Cerebellar cortex (tissue), 1 donor: Measurements from ENCODE around the gene PEA15.

Source experiments
- DNase-seq: peaks from one replicate; pipeline ENCODE4 v3.0.0-alpha.2; 2015; ENCODE audit warnings: low spot score

The PEA15 gene

DNA sequence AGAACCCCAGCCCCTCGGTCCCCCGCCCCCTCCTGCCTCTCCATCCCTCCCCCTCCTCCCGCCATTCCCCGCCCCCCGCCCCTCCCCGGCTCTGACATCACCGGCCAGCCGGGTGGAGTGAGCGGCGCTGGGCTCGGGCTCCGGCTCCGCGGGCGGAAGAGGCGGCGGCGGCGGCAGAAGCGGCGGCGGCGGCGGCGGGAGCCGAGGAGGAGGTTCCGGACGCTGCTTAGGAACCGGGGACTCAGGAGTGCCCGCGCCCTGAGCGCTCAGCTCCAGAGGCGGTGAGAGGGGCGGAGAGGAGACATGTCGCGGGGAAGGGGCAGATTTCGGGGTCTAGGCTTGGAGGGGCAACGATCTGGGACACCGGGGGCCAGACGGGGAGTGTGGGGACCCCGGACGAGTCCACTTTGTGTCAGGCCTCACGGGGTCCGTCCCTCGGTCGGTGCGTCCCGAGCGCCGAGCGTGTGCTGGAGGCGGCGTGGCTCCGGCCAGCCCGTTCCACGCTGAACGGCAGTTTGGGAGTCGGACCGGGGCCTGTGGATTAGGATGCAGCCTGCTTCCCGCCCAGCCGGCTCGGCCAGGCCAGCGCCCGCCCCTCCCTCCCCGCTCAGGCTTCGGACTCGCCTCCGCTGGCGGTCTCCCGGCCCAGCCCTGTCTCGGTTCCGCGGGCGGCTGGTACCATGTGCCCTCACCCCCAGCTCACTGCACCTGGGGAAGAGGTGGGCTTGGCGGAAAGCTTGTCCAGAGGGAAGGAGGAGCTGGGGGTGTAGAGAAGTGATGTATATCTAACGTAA is at the start of gene PEA15:
Gene PEA15, plus strand, starts transcription at position 143 of the 794 bp plus-strand sequence. CDS start 6,161 bp downstream, outside the sequence.
- peak; percentile 74 for DNase-seq

DNA sequence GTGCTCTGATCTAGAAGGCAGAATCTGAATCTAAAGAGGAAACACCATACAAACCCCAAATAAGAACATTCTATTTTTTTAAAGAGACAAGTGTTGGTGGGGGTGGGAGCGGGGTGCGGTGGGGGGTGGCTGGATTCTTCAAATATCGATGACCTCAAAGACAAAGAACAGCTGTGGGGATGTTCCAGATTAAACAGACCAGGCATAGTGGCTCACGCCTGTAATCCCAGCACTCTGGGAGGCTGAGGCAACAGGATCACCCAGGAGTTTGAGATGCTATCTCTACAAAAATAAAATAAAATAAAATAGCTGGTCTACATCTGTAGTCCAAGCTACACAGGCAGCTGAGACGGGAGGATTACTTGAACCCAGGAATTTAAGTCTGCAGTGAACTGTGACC is 48.8 kb upstream of the PEA15 start:
- DNase-seq: no peak

DNA sequence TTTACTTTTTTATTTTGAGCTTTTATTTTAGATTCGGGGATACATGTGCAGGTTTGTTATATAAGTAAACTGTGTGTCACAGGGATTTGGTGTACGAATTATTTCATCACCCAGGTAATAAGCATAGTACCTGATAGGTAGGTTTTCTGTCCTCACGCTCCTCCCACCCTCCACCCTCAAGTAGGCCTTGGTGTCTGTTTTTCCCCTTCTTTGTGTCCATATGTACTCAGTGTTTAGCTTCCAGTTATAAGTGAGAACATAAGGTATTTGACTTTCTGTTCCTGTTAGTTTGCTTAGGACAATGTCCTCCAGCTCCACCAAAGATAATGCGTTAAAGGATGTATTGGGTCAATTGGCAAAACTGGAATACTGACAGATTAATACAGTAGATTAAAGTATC is 48.0 kb upstream of the PEA15 start:
- DNase-seq: no peak

DNA sequence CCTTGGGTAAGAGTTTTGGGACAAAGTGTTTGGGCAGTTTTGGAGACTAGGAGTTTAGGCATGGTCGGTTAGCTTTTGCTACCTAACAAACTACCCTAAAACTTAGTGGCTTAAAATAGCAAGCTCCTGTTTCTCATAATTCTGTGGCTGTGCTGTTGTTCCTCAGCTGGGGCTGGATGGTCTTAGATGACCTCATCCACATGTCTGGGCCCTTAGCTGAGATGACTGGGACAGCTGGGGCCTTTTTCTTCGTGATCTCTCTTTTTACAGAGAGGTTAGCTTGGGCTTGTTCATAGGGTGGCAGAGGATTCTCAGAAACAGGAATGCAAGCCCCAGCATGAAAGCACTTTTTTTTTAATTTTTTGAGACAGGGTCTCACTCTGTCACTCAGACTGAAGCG is 47.2 kb upstream of the PEA15 start:
- no peak for DNase-seq

- no peak for DNase-seq
Measured at GRCh38 chr1:160158534-160158933, 46.6 kb upstream of the PEA15 start.

GRCh38 chr1:160159846-160160245 is 45.3 kb upstream of the PEA15 start:
- DNase-seq: no peak

GRCh38 chr1:160161965-160162705 is 43.0 kb upstream of the PEA15 start:
- DNase-seq: peak; percentile 26

- DNase-seq: no peak
Measured at GRCh38 chr1:160162931-160163330, 42.3 kb upstream of the PEA15 start.

GRCh38 chr1:160163615-160164014 is 41.6 kb upstream of the PEA15 start:
- no peak for DNase-seq

GRCh38 chr1:160164121-160164520 is 41.1 kb upstream of the PEA15 start:
- DNase-seq: no peak

- no peak for DNase-seq
Measured at GRCh38 chr1:160166166-160166868, 38.9 kb upstream of the PEA15 start.

DNA sequence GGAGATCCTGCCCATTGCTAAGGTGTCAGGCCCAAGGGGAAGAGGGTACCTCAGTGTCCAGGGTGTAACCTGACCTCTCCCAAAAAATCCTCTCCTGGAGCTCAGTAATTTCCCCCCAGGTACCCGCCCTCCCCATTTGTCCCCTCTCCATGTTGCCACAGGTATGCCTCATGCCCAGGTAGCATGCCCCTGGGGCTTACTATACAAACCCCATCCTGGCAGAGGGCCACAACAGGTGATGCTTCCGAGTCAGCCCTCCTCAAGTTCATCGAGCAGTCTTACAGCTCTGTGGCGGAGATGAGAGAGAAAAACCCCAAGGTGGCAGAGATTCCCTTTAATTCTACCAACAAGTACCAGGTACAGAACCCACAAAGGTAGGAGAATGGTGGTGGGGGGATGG is 38.1 kb upstream of the PEA15 start:
- DNase-seq: no peak

- no peak for DNase-seq
Measured at GRCh38 chr1:160167580-160167979, 37.6 kb upstream of the PEA15 start.

- DNase-seq: no peak
Measured at GRCh38 chr1:160168016-160168415, 37.2 kb upstream of the PEA15 start.

GRCh38 chr1:160168609-160169369 is 36.4 kb upstream of the PEA15 start:
- peak; percentile 81 for DNase-seq

- no peak for DNase-seq
Measured at GRCh38 chr1:160169553-160170399, 35.4 kb upstream of the PEA15 start.

DNA sequence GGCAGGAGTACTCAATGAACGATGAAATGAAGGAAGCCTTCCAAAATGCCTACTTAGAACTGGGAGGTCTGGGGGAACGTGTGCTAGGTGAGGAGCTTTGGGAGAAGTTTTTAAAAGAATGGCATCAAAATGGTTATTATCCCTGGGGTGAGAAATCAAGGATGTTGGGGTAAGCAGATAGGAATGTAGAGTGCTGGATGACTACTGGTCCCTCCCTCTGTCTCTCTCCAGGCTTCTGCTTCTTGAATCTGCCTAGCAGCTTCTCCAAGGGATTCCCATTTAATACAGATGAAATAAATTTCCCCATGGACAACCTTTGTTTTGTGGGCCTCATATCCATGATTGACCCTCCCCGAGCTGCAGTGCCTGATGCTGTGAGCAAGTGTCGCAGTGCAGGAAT is 33.8 kb upstream of the PEA15 start:
- DNase-seq: no peak

DNA sequence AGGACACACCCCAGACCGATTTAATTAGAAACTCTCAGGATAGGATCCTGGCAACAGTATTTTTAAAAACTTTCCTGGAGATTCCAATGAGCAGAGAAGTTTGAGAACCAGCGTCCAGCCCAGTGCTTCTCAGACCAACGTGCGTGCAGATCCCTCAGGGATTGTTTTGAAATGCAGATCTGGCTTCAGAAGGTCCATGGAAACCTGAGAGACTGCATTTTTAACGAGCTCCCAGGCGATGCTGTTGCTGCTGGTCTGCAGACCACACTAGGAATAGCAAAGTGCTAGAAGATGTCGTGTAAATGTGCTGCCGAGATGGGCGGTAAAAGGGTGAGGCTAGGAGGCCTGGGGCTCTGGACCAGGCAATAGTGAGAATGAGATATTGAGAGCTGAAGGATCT is 33.2 kb upstream of the PEA15 start:
- no peak for DNase-seq

DNA sequence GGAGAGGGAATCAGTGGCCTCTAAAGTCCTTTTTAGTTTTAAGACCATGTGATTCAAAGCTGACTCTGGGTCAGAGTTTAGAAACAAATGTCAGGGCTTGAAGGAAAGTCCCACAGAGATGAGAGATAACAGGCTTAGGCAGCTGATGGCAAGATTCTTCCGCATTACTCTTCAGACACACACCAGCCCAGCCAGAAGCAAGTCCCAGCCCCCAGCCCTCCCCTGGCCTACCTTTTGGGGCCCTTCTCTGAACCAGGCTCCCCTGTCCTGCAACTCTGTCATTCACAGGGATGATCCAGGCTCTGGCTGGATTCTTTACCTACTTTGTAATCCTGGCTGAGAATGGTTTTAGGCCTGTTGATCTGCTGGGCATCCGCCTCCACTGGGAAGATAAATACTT is 28.0 kb upstream of the PEA15 start:
- DNase-seq: no peak

DNA sequence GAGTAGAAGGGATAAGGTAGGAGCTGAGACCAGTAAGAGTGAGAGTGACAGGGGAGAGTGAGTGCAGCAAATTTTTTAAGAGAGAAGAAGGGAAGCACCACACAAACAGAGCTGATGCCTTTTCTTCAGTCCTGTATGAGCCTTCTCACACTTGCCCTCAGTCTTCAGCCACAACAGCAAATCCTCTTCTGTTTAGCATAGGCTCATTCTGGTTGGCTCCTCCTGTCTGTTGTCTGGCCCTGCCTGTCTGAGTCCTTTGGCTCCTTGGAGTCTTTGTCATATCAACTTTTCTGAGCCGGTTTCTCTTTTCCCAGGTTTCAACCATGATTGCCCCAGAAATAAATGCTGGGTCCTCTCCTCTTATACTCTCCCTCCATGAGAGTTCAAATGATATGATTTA is 27.5 kb upstream of the PEA15 start:
- DNase-seq: no peak

DNA sequence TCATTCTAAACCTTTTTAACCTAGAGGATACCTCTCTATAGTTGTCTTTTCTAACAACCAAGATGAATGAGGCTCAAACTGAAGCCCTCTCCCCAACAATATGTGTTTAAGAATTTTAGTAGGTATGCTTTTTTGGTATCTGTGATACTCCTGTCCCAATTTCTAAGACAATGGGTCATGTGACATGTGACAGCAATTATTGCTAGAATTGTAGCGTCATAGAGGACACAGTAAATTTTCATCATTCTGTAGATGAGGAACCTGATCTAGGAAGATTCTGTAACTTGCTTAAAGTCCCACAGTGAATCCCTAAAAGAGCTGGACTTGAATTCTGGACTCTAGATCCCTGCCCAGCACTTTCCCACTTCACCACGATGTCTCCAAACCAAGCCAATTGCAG is 26.5 kb upstream of the PEA15 start:
- DNase-seq: no peak
